Keratinocyte (primary cell): ENCODE data around the gene PRKX.

Experiments used
- CTCF ChIP-seq, 3 experiments: IDR thresholded peaks in 1 of 3; conservative IDR thresholded peaks in 1 of 3; optimal IDR thresholded peaks in 1 of 3; 2 replicates in 2 of 3; 3 replicates in 1 of 3; pipeline versions ENCODE3 to v1.5.1; 2011; ENCODE audit warnings: low read length in 3 of 3, mild to moderate bottlenecking in 3 of 3, moderate library complexity in 2 of 3, control low read depth in 1 of 3, inconsistent platforms in 1 of 3; ENCODE audit not compliant: insufficient read depth in 2 of 3; ENCODE audit errors: extremely low read depth in 1 of 3
- EZH2 ChIP-seq: IDR thresholded peaks from one replicate; pipeline ENCODE4 v1.6.1; 2012; ENCODE audit warnings: inconsistent platforms, mild to moderate bottlenecking, low read length, moderate library complexity

- no peak for TF ChIP-seq CTCF (optimal IDR thresholded peaks at IDR 0.05 in 1 of 3, IDR thresholded peaks at IDR 0.05 in 1 of 3, conservative IDR thresholded peaks at IDR 0.05 in 1 of 3; ENCODE audit: extremely low read depth in 1 of 3, insufficient read depth in 2 of 3, low read length in 3 of 3)
- no peak for TF ChIP-seq EZH2
Measured at GRCh38 chrX:3599802-3600430, 113.5 kb downstream of the PRKX start.
